IMR-90 (cell line): ENCODE measurements around the gene ONECUT2. TPM values are rescaled to one million over a fixed set of nuclear protein-coding genes. Genes with fewer than 3 reads are reported as not detected.

Source experiments
- ATAC-seq: fragments of 200-7000 bp; cut with Tn5 transposase; 2 replicates; pipeline ENCODE4 v1.9.1; 2020; ENCODE audit warnings: low read depth, mild to moderate bottlenecking, moderate library complexity
- BruUV-seq: library from RNA; stranded (reverse); fragments of 400-500 nt; replicated peaks from 2 replicates; lab custom pipeline; 2021; lab: Mats Ljungman, UMichigan
- CTCF ChIA-PET: fragments of 300-600 bp; formaldehyde crosslinking; extraction: SDS; loops from one replicate; lab custom pipeline; 2021; ENCODE audit warnings: antibody characterized with exemption; lab: Yijun Ruan, JAX
- POLR2A ChIA-PET: fragments of 300-600 bp; sonication (Branson Sonifier 250); formaldehyde crosslinking; loops from one replicate; lab custom pipeline; 2022; ENCODE audit warnings: antibody characterized with exemption; ENCODE audit not compliant: unreplicated experiment; lab: Charles Lee
- DNase-seq: peaks from one replicate; pipeline ENCODE4 v3.0.0; 2013
- H2AFZ ChIP-seq: replicated peaks from 2 replicates; pipeline ENCODE3; 2013; ENCODE audit warnings: low read length, mild to moderate bottlenecking; ENCODE audit not compliant: poor library complexity
- H2AK5ac ChIP-seq: 2 replicates; pipeline ENCODE4 v1.6.1; 2013; ENCODE audit warnings: low read depth, low read length, inconsistent platforms
- H2AK9ac ChIP-seq: replicated peaks from 2 replicates; pipeline ENCODE3; 2013; ENCODE audit warnings: mild to moderate bottlenecking, low read depth, low read length, moderate library complexity; ENCODE audit not compliant: poor library complexity
- H2BK120ac ChIP-seq: 2 replicates; pipeline ENCODE4 v1.6.1; 2013; ENCODE audit warnings: low read depth, low read length, inconsistent platforms
- H2BK15ac ChIP-seq: 3 replicates; pipeline ENCODE4 v1.6.1; 2013; ENCODE audit warnings: low read depth, low read length, inconsistent platforms
- H2BK20ac ChIP-seq: 2 replicates; pipeline ENCODE4 v1.6.1; 2013; ENCODE audit warnings: low read depth, mild to moderate bottlenecking, inconsistent platforms, low read length, moderate library complexity
- H2BK5ac ChIP-seq: 2 replicates; pipeline ENCODE4 v1.6.1; 2013; ENCODE audit warnings: mild to moderate bottlenecking, low read depth, low read length, inconsistent platforms; ENCODE audit not compliant: poor library complexity, severe bottlenecking
- H3K14ac ChIP-seq: replicated peaks from 2 replicates; pipeline ENCODE4 v1.6.1; 2013; ENCODE audit warnings: low read depth, low read length, inconsistent platforms
- H3K18ac ChIP-seq: 2 replicates; pipeline ENCODE4 v1.6.1; 2013; ENCODE audit warnings: low read depth, low read length, control low read depth
- H3K23ac ChIP-seq: 2 replicates; pipeline ENCODE4 v1.6.1; 2013; ENCODE audit warnings: low read depth, low read length, inconsistent platforms
- H3K27ac ChIP-seq: 2 replicates; pipeline ENCODE4 v1.5.1; 2013; ENCODE audit warnings: mild to moderate bottlenecking, control low read depth, low read length; ENCODE audit not compliant: insufficient read depth
- H3K27me3 ChIP-seq: 2 replicates; pipeline ENCODE4 v1.6.1; 2013; ENCODE audit warnings: low read length; ENCODE audit not compliant: control insufficient read depth, insufficient read depth
- H3K36me3 ChIP-seq: 2 replicates; pipeline ENCODE4 v1.6.1; 2013; ENCODE audit warnings: low read length, mixed read lengths; ENCODE audit not compliant: control insufficient read depth, insufficient read depth
- H3K4ac ChIP-seq: 2 replicates; pipeline ENCODE4 v1.6.1; 2013; ENCODE audit warnings: low read depth, low read length, inconsistent platforms
- H3K4me1 ChIP-seq: 2 replicates; pipeline ENCODE4 v1.6.1; 2013; ENCODE audit warnings: low read length, mixed read lengths; ENCODE audit not compliant: control insufficient read depth, insufficient read depth
- H3K4me2 ChIP-seq: 2 replicates; pipeline ENCODE4 v1.6.1; 2013; ENCODE audit warnings: low read depth, mild to moderate bottlenecking, control low read depth, low read length, moderate library complexity
- H3K4me3 ChIP-seq: 2 replicates; pipeline ENCODE4 v1.5.1; 2013; ENCODE audit warnings: low read depth, mild to moderate bottlenecking, control low read depth, low read length, moderate library complexity; ENCODE audit not compliant: insufficient read depth
- H3K56ac ChIP-seq: 2 replicates; pipeline ENCODE4 v1.6.1; 2013; ENCODE audit warnings: low read length, inconsistent platforms; ENCODE audit not compliant: insufficient read depth; ENCODE audit errors: extremely low read depth
- H3K79me1 ChIP-seq, 2 experiments: 2 replicates each; pipeline ENCODE4 v1.6.1; 2013; ENCODE audit warnings: low read length in 2 of 2, inconsistent platforms in 1 of 2, low read depth in 1 of 2
- H3K9ac ChIP-seq: 2 replicates; pipeline ENCODE4 v1.6.1; 2013; ENCODE audit warnings: low read depth, low read length, control low read depth
- H3K9me1 ChIP-seq: 2 replicates; pipeline ENCODE4 v1.6.1; 2013; ENCODE audit warnings: low read length, inconsistent platforms; ENCODE audit not compliant: insufficient read depth
- H3K9me3 ChIP-seq: 2 replicates; pipeline ENCODE4 v1.6.1; 2013; ENCODE audit warnings: low read length; ENCODE audit not compliant: control insufficient read depth, insufficient read depth
- H4K20me1 ChIP-seq: 2 replicates; pipeline ENCODE4 v1.6.1; 2013; ENCODE audit warnings: low read length, inconsistent platforms; ENCODE audit not compliant: insufficient read depth
- H4K5ac ChIP-seq: 2 replicates; pipeline ENCODE4 v1.6.1; 2013; ENCODE audit warnings: mild to moderate bottlenecking, low read depth, low read length, control low read depth
- H4K8ac ChIP-seq, 2 experiments: 2 replicates each; pipeline ENCODE4 v1.6.1; 2013; ENCODE audit warnings: low read depth in 2 of 2, low read length in 2 of 2, control low read depth in 1 of 2, inconsistent platforms in 1 of 2
- H4K91ac ChIP-seq: 2 replicates; pipeline ENCODE4 v1.6.1; 2013; ENCODE audit warnings: low read depth, low read length, inconsistent platforms; ENCODE audit not compliant: insufficient read depth
- BHLHE40 ChIP-seq: fragments of 150-350 bp; IDR thresholded peaks from 2 replicates; pipeline ENCODE4 v1.6.1; 2016; ENCODE audit warnings: mild to moderate bottlenecking, low read depth, low read length
- CHD1 ChIP-seq: IDR thresholded peaks from 2 replicates; pipeline ENCODE4 v1.6.1; 2012; ENCODE audit warnings: low read depth, low read length, improper control_type of control experiment
- ELK1 ChIP-seq: fragments of 150-350 bp; IDR thresholded peaks from 2 replicates; pipeline ENCODE4 v1.6.1; 2016; ENCODE audit warnings: low read depth, mild to moderate bottlenecking, low read length, moderate library complexity, borderline replicate concordance
- MAZ ChIP-seq: IDR thresholded peaks from 2 replicates; pipeline ENCODE4 v1.6.1; 2012; ENCODE audit warnings: low read depth, mild to moderate bottlenecking, low read length, improper control_type of control experiment, moderate library complexity, borderline replicate concordance
- NFE2L2 ChIP-seq: fragments of 150-350 bp; IDR thresholded peaks from 2 replicates; pipeline ENCODE4 v1.6.1; 2016; ENCODE audit warnings: low read depth, mild to moderate bottlenecking, low read length
- POLR2A ChIP-seq: IDR thresholded peaks from 2 replicates; pipeline ENCODE4 v1.6.1; 2012; ENCODE audit warnings: mild to moderate bottlenecking, low read depth, low read length
- WGBS, 2 experiments: methylation state at CpG; one replicate each; pipeline versions ENCODE4 v1.1.5 to v1.1.7; 2013; ENCODE audit warnings: missing lambda C conversion rate in 2 of 2; ENCODE audit not compliant: insufficient read length in 1 of 2; ENCODE audit errors: extremely low coverage in 2 of 2; 5-methylcytosine and 5-hydroxymethylcytosine counted together
- dilution Hi-C: fragments of 300-500 bp; cut with HindIII; formaldehyde crosslinking; loops from one replicate; pipeline ENCODE4 v1.14.3; 2018; ENCODE audit warnings: low sequenced_read_pairs; ENCODE audit not compliant: unreplicated experiment
- in situ Hi-C: fragments of 300-500 bp; cut with MboI; formaldehyde crosslinking; loops from 3 replicates; pipeline ENCODE4 v1.14.3; 2019; ENCODE audit warnings: low sequenced_read_pairs, inconsistent platforms, mixed read lengths
- intact Hi-C: fragments of 100-400 bp; cut with micrococcal nuclease; formaldehyde crosslinking; loops from 2 replicates; pipeline ENCODE4 v1.10.0; 2022
- polyA plus RNA-seq, 3 experiments: library from polyadenylated mRNA; depleted of rRNA; stranded (reverse); fragments of >200 nt; gene quantifications; 2 replicates each; pipeline ENCODE4 v1.2.3, GENCODE V29; 2012; ENCODE audit warnings: low replicate concordance in 1 of 3
- total RNA-seq: library from RNA; depleted of rRNA; stranded (reverse); fragments of >200 nt; gene quantifications from 2 replicates; pipeline ENCODE4 v1.2.3, GENCODE V29; 2012

The ONECUT2 gene
- total and polyA plus RNA-seq, 2 of the 4 experiments (the other 2 are of a cell fraction) = under 0.01 to 0.02 TPM

- Histone ChIP-seq H3K9me3 (no peaks in the 10 kb centered on the region; the same call in 1 of the 2 replicates), H3K36me3 (no peaks in the 10 kb centered on the region), H4K91ac (no peak overlapping the region), H4K8ac (no peak overlapping the region), H2BK120ac (no peak overlapping the region), H4K20me1 (no peaks in the 10 kb centered on the region; the same call in 1 of the 2 replicates), H2BK20ac (no peak overlapping the region), H2BK5ac (no peak overlapping the region), H3K9me1 (no peaks in the 10 kb centered on the region), H3K27ac (no peak overlapping the region), H4K5ac (no peak overlapping the region), H2AK5ac (no peak overlapping the region), H3K9ac (no peak overlapping the region), H3K4ac (no peak overlapping the region), H3K14ac (no peak overlapping the region), H3K4me3 (no peak overlapping the region), H3K4me1 (no peaks in the 10 kb centered on the region), H2AFZ (no peak overlapping the region), H3K56ac (no peak overlapping the region), H3K4me2 (no peak overlapping the region), H3K79me1 (no peaks in the 10 kb centered on the region), H2AK9ac (no peak overlapping the region), H3K23ac (no peak overlapping the region), H3K18ac (no peak overlapping the region), H3K27me3 (peaks cover 89% of the 10 kb centered on the region), H2BK15ac (no peak overlapping the region)
- ChIA-PET POLR2A (no interaction called here), CTCF (no interaction called here)
- in situ Hi-C loops (no loop called here), dilution Hi-C loops (no loop called here), intact Hi-C loops (no loop called here)
- WGBS, 2 experiments = 2% methylated on average over 5 of the region's 16 CpGs; no CpG with 5 or more reads in 1 of the 2 experiments
- TF ChIP-seq NFE2L2 = no peak
- TF ChIP-seq ELK1 = no peak
- TF ChIP-seq MAZ = no peak
- no peak for TF ChIP-seq CHD1
- TF ChIP-seq BHLHE40 = no peak
- no peak for TF ChIP-seq POLR2A
- DNase-seq (no peak), ATAC-seq (no peak)
- no TSS peak for BruUV-seq
Observed at GRCh38 chr18:57437402-57437765, 2.2 kb downstream of the ONECUT2 start.
